Measurements from ENCODE around the gene RARB. TPM values are rescaled to one million over a fixed set of nuclear protein-coding genes. Genes with fewer than 3 reads are reported as not detected.

The RARB gene
- total and polyA plus RNA-seq, 7 experiments from 2014 or later, result 0.07 to 0.13 TPM; not detected in 5

GRCh38 chr3:25404569-25404968 lies 23.5 kb upstream of the RARB start:
- Mint-ChIP-seq H3K27ac (no peak overlapping the region), H3K4me3 (no peak overlapping the region), H3K27me3 (peaks cover 0 to 15% (median 0%) of the 10 kb centered on the region in 5 donors), H3K36me3 (no peaks in the 10 kb centered on the region), H3K9me3 (peaks cover 0 to 9% (median 5%) of the 10 kb centered on the region in 11 donors), H3K4me1 (no peaks in the 10 kb centered on the region)
- intact Hi-C loops (cut with micrococcal nuclease), result no loop called here
- H3K4me3 ChIP-seq (ENCODE audit: low read length), result no peak overlapping the region
- DNase-seq (no peak), ATAC-seq (no peak)
- ChIA-PET POLR2A (no interaction called here), CTCF (no interaction called here)
- H3K27ac ChIP-seq (ENCODE audit: low read depth, low read length), result no peak overlapping the region
- H3K9me3 ChIP-seq (ENCODE audit: control insufficient read depth in 2 of 3, low read length in 3 of 3), result no peaks in the 10 kb centered on the region
- H3K4me1 ChIP-seq (ENCODE audit: control insufficient read depth in 2 of 2, insufficient read depth in 2 of 2, low read length in 2 of 2), result no peaks in the 10 kb centered on the region
- H3K36me3 ChIP-seq (ENCODE audit: control insufficient read depth in 2 of 3, insufficient read depth in 3 of 3, low read length in 3 of 3), result no peaks in the 10 kb centered on the region
- H3K27me3 ChIP-seq (ENCODE audit: control insufficient read depth in 2 of 2, insufficient read depth in 2 of 2, low read length in 2 of 2), result no peaks in the 10 kb centered on the region

- ATAC-seq (no peak), DNase-seq (no peak)
- intact Hi-C loops (cut with micrococcal nuclease), result no loop called here
- no peaks in the 10 kb centered on the region for H3K36me3 Mint-ChIP-seq
- POLR2A ChIA-PET, result no interaction called here
- H3K27ac ChIP-seq (ENCODE audit: low read depth, low read length), result no peak overlapping the region
- no peak overlapping the region for H3K4me3 ChIP-seq (ENCODE audit: low read length)
- no peak overlapping the region for H3K27ac Mint-ChIP-seq
- H3K27me3 Mint-ChIP-seq, result peaks cover 0 to 15% (median 0%) of the 10 kb centered on the region in 5 donors
- CTCF ChIA-PET, result no interaction called here
- H3K27me3 ChIP-seq (ENCODE audit: control insufficient read depth in 2 of 2, insufficient read depth in 2 of 2, low read length in 2 of 2), result no peaks in the 10 kb centered on the region
- no peak overlapping the region for H3K4me3 Mint-ChIP-seq
- no peaks in the 10 kb centered on the region for H3K36me3 ChIP-seq (ENCODE audit: control insufficient read depth in 2 of 3, insufficient read depth in 3 of 3, low read length in 3 of 3)
- H3K4me1 ChIP-seq (ENCODE audit: control insufficient read depth in 2 of 2, insufficient read depth in 2 of 2, low read length in 2 of 2), result no peaks in the 10 kb centered on the region
- no peaks in the 10 kb centered on the region for H3K4me1 Mint-ChIP-seq
- no peaks in the 10 kb centered on the region for H3K9me3 ChIP-seq (ENCODE audit: control insufficient read depth in 2 of 3, low read length in 3 of 3)
- H3K9me3 Mint-ChIP-seq, result peaks cover 0 to 9% (median 5%) of the 10 kb centered on the region in 11 donors
Measured at GRCh38 chr3:25405335-25405734, 22.7 kb upstream of the RARB start.

GRCh38 chr3:25410703-25411102 lies 17.4 kb upstream of the RARB start:
- intact Hi-C loops (cut with micrococcal nuclease), result no loop called here
- CTCF ChIA-PET, result no interaction called here
- Mint-ChIP-seq H3K4me1 (no peaks in the 10 kb centered on the region), H3K27me3 (peaks cover 0 to 12% (median 3%) of the 10 kb centered on the region in 5 donors), H3K4me3 (no peak overlapping the region), H3K36me3 (no peaks in the 10 kb centered on the region), H3K9me3 (peaks cover 0 to 14% (median 2%) of the 10 kb centered on the region in 11 donors), H3K27ac (no peak overlapping the region)
- DNase-seq (no peak), ATAC-seq (no peak)
- H3K27me3 ChIP-seq (ENCODE audit: control insufficient read depth in 2 of 2, insufficient read depth in 2 of 2, low read length in 2 of 2), result no peaks in the 10 kb centered on the region
- H3K4me1 ChIP-seq (ENCODE audit: control insufficient read depth in 2 of 2, insufficient read depth in 2 of 2, low read length in 2 of 2), result no peaks in the 10 kb centered on the region
- H3K36me3 ChIP-seq (ENCODE audit: control insufficient read depth in 2 of 3, insufficient read depth in 3 of 3, low read length in 3 of 3), result no peaks in the 10 kb centered on the region
- POLR2A ChIA-PET, result no interaction called here
- H3K4me3 ChIP-seq (ENCODE audit: low read length), result no peak overlapping the region
- no peak overlapping the region for H3K27ac ChIP-seq (ENCODE audit: low read depth, low read length)
- no peaks in the 10 kb centered on the region for H3K9me3 ChIP-seq (ENCODE audit: control insufficient read depth in 2 of 3, low read length in 3 of 3)

- H3K36me3 ChIP-seq (ENCODE audit: control insufficient read depth in 2 of 3, insufficient read depth in 3 of 3, low read length in 3 of 3), result no peaks in the 10 kb centered on the region
- no peaks in the 10 kb centered on the region for H3K4me1 Mint-ChIP-seq
Measured at GRCh38 chr3:25412269-25412668, 15.8 kb upstream of the RARB start.

GRCh38 chr3:25416176-25416575 lies 11.9 kb upstream of the RARB start:
- Mint-ChIP-seq H3K36me3 (peaks cover 0 to 3% (median 0%) of the 10 kb centered on the region in 5 donors), H3K9me3 (peaks cover 0 to 26% (median 4%) of the 10 kb centered on the region in 11 donors), H3K4me3 (no peak overlapping the region), H3K27ac (no peak overlapping the region), H3K27me3 (peaks cover 0 to 33% (median 21%) of the 10 kb centered on the region in 5 donors), H3K4me1 (no peaks in the 10 kb centered on the region)
- H3K4me1 ChIP-seq (ENCODE audit: control insufficient read depth in 2 of 2, insufficient read depth in 2 of 2, low read length in 2 of 2), result no peaks in the 10 kb centered on the region
- H3K4me3 ChIP-seq (ENCODE audit: low read length), result no peak overlapping the region
- DNase-seq (no peak), ATAC-seq (no peak)
- no peaks in the 10 kb centered on the region for H3K9me3 ChIP-seq (ENCODE audit: control insufficient read depth in 2 of 3, low read length in 3 of 3)
- no peak overlapping the region for H3K27ac ChIP-seq (ENCODE audit: low read depth, low read length)
- POLR2A ChIA-PET, result no interaction called here
- CTCF ChIA-PET, result no interaction called here
- no peaks in the 10 kb centered on the region for H3K27me3 ChIP-seq (ENCODE audit: control insufficient read depth in 2 of 2, insufficient read depth in 2 of 2, low read length in 2 of 2)
- no peaks in the 10 kb centered on the region for H3K36me3 ChIP-seq (ENCODE audit: control insufficient read depth in 2 of 3, insufficient read depth in 3 of 3, low read length in 3 of 3)
- intact Hi-C loops (cut with micrococcal nuclease), result no loop called here

More at GRCh38 chr3:25412269-25412668, 15.8 kb upstream of the RARB start:
- ChIA-PET CTCF (no interaction called here), POLR2A (no interaction called here)
- DNase-seq, result no peak
- H3K27me3 Mint-ChIP-seq, result peaks cover 0 to 19% (median 7%) of the 10 kb centered on the region in 5 donors
- no peak overlapping the region for H3K4me3 Mint-ChIP-seq
- no peak overlapping the region for H3K27ac Mint-ChIP-seq
- H3K9me3 Mint-ChIP-seq, result peaks cover 0 to 18% (median 2%) of the 10 kb centered on the region in 11 donors
- H3K36me3 Mint-ChIP-seq, result no peaks in the 10 kb centered on the region
- intact Hi-C loops (cut with micrococcal nuclease), result no loop called here
- Histone ChIP-seq H3K27ac (ENCODE audit: low read depth, low read length) (no peak overlapping the region), H3K27me3 (ENCODE audit: control insufficient read depth in 2 of 2, insufficient read depth in 2 of 2, low read length in 2 of 2) (no peaks in the 10 kb centered on the region), H3K4me3 (ENCODE audit: low read length) (no peak overlapping the region), H3K4me1 (ENCODE audit: control insufficient read depth in 2 of 2, insufficient read depth in 2 of 2, low read length in 2 of 2) (no peaks in the 10 kb centered on the region), H3K9me3 (ENCODE audit: control insufficient read depth in 2 of 3, low read length in 3 of 3) (no peaks in the 10 kb centered on the region)
- no peak for ATAC-seq

- H3K4me3 ChIP-seq (ENCODE audit: low read length), result no peak overlapping the region
- H3K9me3 ChIP-seq (ENCODE audit: control insufficient read depth in 2 of 3, low read length in 3 of 3), result no peaks in the 10 kb centered on the region
- H3K27me3 Mint-ChIP-seq, result peaks cover 0 to 40% (median 31%) of the 10 kb centered on the region in 5 donors
- POLR2A ChIA-PET, result no interaction called here
- no peak for DNase-seq
- no peak overlapping the region for H3K27ac Mint-ChIP-seq
- H3K27me3 ChIP-seq (ENCODE audit: control insufficient read depth in 2 of 2, insufficient read depth in 2 of 2, low read length in 2 of 2), result no peaks in the 10 kb centered on the region
- no peaks in the 10 kb centered on the region for H3K4me1 Mint-ChIP-seq
- CTCF ChIA-PET, result no interaction called here
- no peak overlapping the region for H3K4me3 Mint-ChIP-seq
- H3K9me3 Mint-ChIP-seq, result peaks cover 0 to 20% (median 4%) of the 10 kb centered on the region in 11 donors
- intact Hi-C loops (cut with micrococcal nuclease), result no loop called here
- H3K36me3 ChIP-seq (ENCODE audit: control insufficient read depth in 2 of 3, insufficient read depth in 3 of 3, low read length in 3 of 3), result no peaks in the 10 kb centered on the region
- peaks cover 0 to 3% (median 0%) of the 10 kb centered on the region in 5 donors for H3K36me3 Mint-ChIP-seq
- H3K27ac ChIP-seq (ENCODE audit: low read depth, low read length), result no peak overlapping the region
- H3K4me1 ChIP-seq (ENCODE audit: control insufficient read depth in 2 of 2, insufficient read depth in 2 of 2, low read length in 2 of 2), result no peaks in the 10 kb centered on the region
- no peak for ATAC-seq
Measured at GRCh38 chr3:25418596-25418995, 9.5 kb upstream of the RARB start.

GRCh38 chr3:25419251-25419650 lies 8.8 kb upstream of the RARB start:
- H3K36me3 ChIP-seq (ENCODE audit: control insufficient read depth in 2 of 3, insufficient read depth in 3 of 3, low read length in 3 of 3), result no peaks in the 10 kb centered on the region
- DNase-seq, result no peak
- no peak for ATAC-seq
- no peak overlapping the region for H3K4me3 ChIP-seq (ENCODE audit: low read length)
- no peaks in the 10 kb centered on the region for H3K9me3 ChIP-seq (ENCODE audit: control insufficient read depth in 2 of 3, low read length in 3 of 3)
- Mint-ChIP-seq H3K36me3 (peaks cover 0 to 3% (median 0%) of the 10 kb centered on the region in 5 donors), H3K4me3 (no peak overlapping the region), H3K27ac (no peak overlapping the region), H3K9me3 (peaks cover 0 to 16% (median 4%) of the 10 kb centered on the region in 11 donors), H3K4me1 (no peaks in the 10 kb centered on the region), H3K27me3 (peaks cover 0 to 45% (median 34%) of the 10 kb centered on the region in 5 donors)
- intact Hi-C loops (cut with micrococcal nuclease), result no loop called here
- H3K27ac ChIP-seq (ENCODE audit: low read depth, low read length), result no peak overlapping the region
- ChIA-PET CTCF (no interaction called here), POLR2A (no interaction called here)
- no peaks in the 10 kb centered on the region for H3K4me1 ChIP-seq (ENCODE audit: control insufficient read depth in 2 of 2, insufficient read depth in 2 of 2, low read length in 2 of 2)
- no peaks in the 10 kb centered on the region for H3K27me3 ChIP-seq (ENCODE audit: control insufficient read depth in 2 of 2, insufficient read depth in 2 of 2, low read length in 2 of 2)
